GM23338 (cell line): ENCODE measurements around the gene RAI14. TPM values are rescaled to one million over a fixed set of nuclear protein-coding genes. Genes with fewer than 3 reads are reported as not detected.

Experiments used
- ATAC-seq: fragments of 200-7000 bp; cut with Tn5 transposase; 3 replicates; pipeline ENCODE4 v1.9.1; 2020
- DNase-seq: peaks from one replicate; pipeline ENCODE4 v3.0.0-alpha.2; 2015; ENCODE audit warnings: low spot score
- H2AFZ ChIP-seq: fragments of 200-600 bp; sonication (generic); 2 replicates; pipeline ENCODE4 v1.8.0; 2016; ENCODE audit warnings: antibody characterized with exemption, mild to moderate bottlenecking, moderate library complexity
- H3F3A ChIP-seq: fragments of 200-600 bp; sonication (generic); replicated peaks from 2 replicates; pipeline ENCODE4 v1.8.0; 2017; ENCODE audit warnings: antibody characterized with exemption, mixed run types, low read depth
- H3K27ac ChIP-seq: fragments of 200-600 bp; sonication (generic); 2 replicates; pipeline ENCODE4 v1.6.1; 2016; ENCODE audit warnings: low read depth
- H3K27me3 ChIP-seq: fragments of 200-600 bp; sonication (generic); 2 replicates; pipeline ENCODE4 v1.8.0; 2016; ENCODE audit warnings: mild to moderate bottlenecking, mixed run types, moderate library complexity; ENCODE audit not compliant: insufficient read depth
- H3K36me3 ChIP-seq: fragments of 200-600 bp; sonication (generic); 2 replicates; pipeline ENCODE4 v1.8.0; 2016; ENCODE audit warnings: mild to moderate bottlenecking; ENCODE audit not compliant: insufficient read depth
- H3K4me1 ChIP-seq: fragments of 200-600 bp; sonication (generic); 2 replicates; pipeline ENCODE4 v1.8.0; 2016; ENCODE audit warnings: mild to moderate bottlenecking, moderate library complexity; ENCODE audit not compliant: insufficient read depth
- H3K4me2 ChIP-seq: fragments of 200-600 bp; sonication (generic); 2 replicates; pipeline ENCODE4 v1.7.1; 2017; ENCODE audit warnings: mixed run types
- H3K4me3 ChIP-seq: fragments of 200-600 bp; sonication (generic); 2 replicates; pipeline ENCODE4 v1.6.1; 2016; ENCODE audit warnings: mixed run types
- H3K79me2 ChIP-seq: fragments of 200-600 bp; sonication (generic); replicated peaks from 2 replicates; pipeline ENCODE4 v1.8.0; 2017; ENCODE audit warnings: mild to moderate bottlenecking; ENCODE audit not compliant: insufficient read depth
- H3K9me2 ChIP-seq: fragments of 200-600 bp; sonication (generic); 2 replicates; pipeline ENCODE4 v1.8.0; 2017; ENCODE audit not compliant: insufficient read depth
- H4K20me1 ChIP-seq: fragments of 200-600 bp; sonication (generic); replicated peaks from 2 replicates; pipeline ENCODE4 v1.8.0; 2017; ENCODE audit warnings: mild to moderate bottlenecking; ENCODE audit not compliant: insufficient read depth
- H3K27ac Mint-ChIP-seq: 2 replicates; pipeline ENCODE4 v1.8.0; 2020; ENCODE audit warnings: inconsistent platforms, mild to moderate bottlenecking, moderate library complexity, mixed read lengths
- H3K27me3 Mint-ChIP-seq: 3 replicates; pipeline ENCODE4 v1.8.0; 2022; ENCODE audit warnings: low read depth, mild to moderate bottlenecking, moderate library complexity, mixed read lengths, inconsistent platforms; ENCODE audit not compliant: insufficient read depth, poor library complexity
- H3K36me3 Mint-ChIP-seq: 3 replicates; pipeline ENCODE4 v1.8.0; 2021; ENCODE audit warnings: low read depth, mild to moderate bottlenecking, inconsistent platforms, moderate library complexity, mixed read lengths
- H3K4me1 Mint-ChIP-seq: 3 replicates; pipeline ENCODE4 v1.8.0; 2020; ENCODE audit warnings: mild to moderate bottlenecking, inconsistent platforms, mixed read lengths
- H3K4me3 Mint-ChIP-seq: 3 replicates; pipeline ENCODE4 v1.8.0; 2021; ENCODE audit warnings: moderate library complexity, mild to moderate bottlenecking, inconsistent platforms, mixed read lengths
- H3K9me3 Mint-ChIP-seq: 3 replicates; pipeline ENCODE4 v1.8.0; 2020; ENCODE audit warnings: moderate library complexity, mild to moderate bottlenecking, inconsistent platforms, mixed read lengths
- CTCF ChIP-seq, 2 experiments: fragments of 200-600 bp in 1 of 2; sonication (generic) in 1 of 2; conservative IDR thresholded peaks; 2 replicates each; pipeline versions ENCODE4 v1.5.1 to v1.6.1; 2016 to 2017; ENCODE audit warnings: antibody characterized with exemption in 2 of 2, low read depth in 2 of 2, mild to moderate bottlenecking in 2 of 2, moderate library complexity in 1 of 2
- REST ChIP-seq: IDR thresholded peaks from one replicate; pipeline ENCODE4 v1.6.1; 2018; ENCODE audit warnings: antibody characterized with exemption; ENCODE audit not compliant: unreplicated experiment
- polyA plus RNA-seq: library from polyadenylated mRNA; unstranded; fragments of >200 nt; fragmentation: Nextera tagmentation; extraction: Ambion mirVana; gene quantifications from 2 replicates; pipeline ENCODE4 v1.2.1, GENCODE V29; 2016
- total RNA-seq: library from RNA; depleted of rRNA; stranded (reverse); fragments of >200 nt; shearing (Covaris generic); gene quantifications from 2 replicates; pipeline ENCODE4 v1.2.3, GENCODE V29; 2014

The RAI14 gene
- total and polyA plus RNA-seq, 2 experiments from 2014 or later = 58.8 to 95.8 TPM

GRCh38 chr5:34684281-34684979 lies 28.3 kb downstream of the RAI14 start:
- Mint-ChIP-seq H3K4me3 (peak overlapping the region; percentile 44; the same call in 1 of the 3 replicates), H3K27ac (peak overlapping the region; percentile 90)
- H3K27ac ChIP-seq = peak overlapping the region; percentile 84

More at GRCh38 chr5:34684281-34684979, 28.3 kb downstream of the RAI14 start:
- no peaks in the 10 kb centered on the region for H3F3A ChIP-seq
- peaks cover 40% of the 10 kb centered on the region for H4K20me1 ChIP-seq
- peaks cover 96% of the 10 kb centered on the region for H3K79me2 ChIP-seq
- TF ChIP-seq REST (no peak), CTCF (conservative IDR thresholded peaks at IDR 0.05; ENCODE audit: low read depth in 2 of 2) (peak; percentile 13 to 36; a peak in 2 of 4 replicates)
- peaks cover 10% of the 10 kb centered on the region; the same call in 1 of the 2 replicates for H3K36me3 ChIP-seq
- Mint-ChIP-seq H3K36me3 (peaks cover 27% of the 10 kb centered on the region), H3K9me3 (no peaks in the 10 kb centered on the region), H3K4me1 (peaks cover 61% of the 10 kb centered on the region), H3K27me3 (peaks cover 2% of the 10 kb centered on the region)
- H3K4me3 ChIP-seq = no peak overlapping the region
- H2AFZ ChIP-seq = no peak overlapping the region
- no peaks in the 10 kb centered on the region for H3K27me3 ChIP-seq
- DNase-seq = peak; percentile 58
- H3K4me2 ChIP-seq = no peak overlapping the region; the same call in 1 of the 2 replicates
- H3K9me2 ChIP-seq = no peaks in the 10 kb centered on the region
- peaks cover 49% of the 10 kb centered on the region for H3K4me1 ChIP-seq
- peak; percentile 57 for ATAC-seq
